NCI-H774 (cell line): Measurements from ENCODE around the gene CMSS1.
"Not testable (repeated sequence)": the region's sequence is repeated elsewhere in the genome, so short reads cannot be mapped to it uniquely, and the experiment has no call there.

ENCODE experiments used
- DNase-seq: peaks from one replicate; lab custom pipeline; 2025; lab: John Stamatoyannopoulos, UW

Gene CMSS1

GRCh38 chr3:100227511-100227921 lies 409.9 kb downstream of the CMSS1 start:
- DNase-seq = no peak

DNA sequence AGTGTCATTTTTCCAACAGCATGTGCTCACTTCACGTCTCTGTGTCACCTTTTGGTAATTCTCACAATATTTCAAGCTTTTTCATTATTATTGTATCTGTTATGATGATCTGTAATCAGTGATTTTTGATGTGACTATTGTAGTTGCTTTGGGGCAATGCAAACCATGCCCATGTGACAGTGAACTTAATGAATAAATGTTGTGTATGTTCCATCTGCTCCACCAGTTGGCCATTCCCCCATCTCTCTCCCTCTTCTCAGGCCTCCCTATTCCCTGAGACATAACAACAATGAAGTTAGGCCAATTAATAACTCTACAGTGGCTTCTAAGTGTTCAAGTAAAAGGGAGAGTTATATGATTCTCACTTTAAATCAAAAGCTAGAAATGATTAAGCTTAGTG lies 410.6 kb downstream of the CMSS1 start:
- no peak for DNase-seq

GRCh38 chr3:100229188-100229587 lies 411.5 kb downstream of the CMSS1 start:
- not testable (repeated sequence) for DNase-seq

- no peak for DNase-seq
Measured at GRCh38 chr3:100230710-100231109, 413.0 kb downstream of the CMSS1 start.
